AG10803 (cell line): Measurements from ENCODE around the gene ELOVL6.
"Not testable (repeated sequence)": the region's sequence is repeated elsewhere in the genome, so short reads cannot be mapped to it uniquely, and the experiment has no call there.

Experiments
- DNase-seq: peaks from one replicate; pipeline ENCODE4 v3.0.0; 2010; ENCODE audit warnings: low read depth
- H3K4me3 ChIP-seq: 2 replicates; pipeline ENCODE4 v1.5.1; 2011; ENCODE audit warnings: mild to moderate bottlenecking, low read length, control low read depth
- TF ChIP-seq, protein P1 (sequence below): conservative IDR thresholded peaks from 2 replicates; pipeline ENCODE4 v1.5.1; 2011; ENCODE audit warnings: mild to moderate bottlenecking, low read length, control low read depth, inconsistent platforms

The ELOVL6 gene

DNA sequence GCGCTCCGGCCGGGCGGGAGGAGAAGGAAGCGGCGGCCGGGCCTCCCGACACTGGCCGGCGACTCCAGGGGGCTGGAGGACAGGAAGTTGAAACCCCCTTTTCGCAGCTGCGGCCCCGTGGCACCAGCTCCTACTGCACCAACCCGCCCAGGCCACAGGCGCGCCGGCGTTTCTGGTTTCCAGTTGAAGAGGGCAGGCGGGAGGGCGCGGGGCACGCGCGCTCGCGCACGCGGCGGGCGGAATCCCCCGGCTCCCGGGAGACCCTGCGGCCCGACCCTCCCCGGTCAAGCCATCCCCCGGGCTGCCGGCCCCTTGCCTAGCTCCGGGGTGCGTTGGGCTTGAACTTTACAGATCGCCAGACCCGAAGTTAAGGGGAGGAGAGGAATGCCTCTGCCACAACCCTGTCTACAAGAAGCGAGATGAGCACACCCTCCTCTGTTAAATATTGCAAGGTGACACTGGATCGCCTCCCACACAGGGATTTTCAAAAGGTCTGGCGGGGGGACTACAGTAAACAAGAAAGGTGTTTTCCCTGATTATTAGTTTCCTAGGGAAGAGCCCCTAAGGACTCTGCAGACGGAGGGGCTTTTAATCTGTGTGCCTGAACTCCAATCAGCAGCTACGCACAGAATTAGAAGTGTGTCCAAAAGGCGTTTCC lies 1.4 kb downstream of the ELOVL6 start:
- H3K4me3 ChIP-seq = peak overlapping the region; percentile 80
- TF ChIP-seq, protein P1, sequence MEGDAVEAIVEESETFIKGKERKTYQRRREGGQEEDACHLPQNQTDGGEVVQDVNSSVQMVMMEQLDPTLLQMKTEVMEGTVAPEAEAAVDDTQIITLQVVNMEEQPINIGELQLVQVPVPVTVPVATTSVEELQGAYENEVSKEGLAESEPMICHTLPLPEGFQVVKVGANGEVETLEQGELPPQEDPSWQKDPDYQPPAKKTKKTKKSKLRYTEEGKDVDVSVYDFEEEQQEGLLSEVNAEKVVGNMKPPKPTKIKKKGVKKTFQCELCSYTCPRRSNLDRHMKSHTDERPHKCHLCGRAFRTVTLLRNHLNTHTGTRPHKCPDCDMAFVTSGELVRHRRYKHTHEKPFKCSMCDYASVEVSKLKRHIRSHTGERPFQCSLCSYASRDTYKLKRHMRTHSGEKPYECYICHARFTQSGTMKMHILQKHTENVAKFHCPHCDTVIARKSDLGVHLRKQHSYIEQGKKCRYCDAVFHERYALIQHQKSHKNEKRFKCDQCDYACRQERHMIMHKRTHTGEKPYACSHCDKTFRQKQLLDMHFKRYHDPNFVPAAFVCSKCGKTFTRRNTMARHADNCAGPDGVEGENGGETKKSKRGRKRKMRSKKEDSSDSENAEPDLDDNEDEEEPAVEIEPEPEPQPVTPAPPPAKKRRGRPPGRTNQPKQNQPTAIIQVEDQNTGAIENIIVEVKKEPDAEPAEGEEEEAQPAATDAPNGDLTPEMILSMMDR = no peak
- DNase-seq = peak; percentile 39

DNA sequence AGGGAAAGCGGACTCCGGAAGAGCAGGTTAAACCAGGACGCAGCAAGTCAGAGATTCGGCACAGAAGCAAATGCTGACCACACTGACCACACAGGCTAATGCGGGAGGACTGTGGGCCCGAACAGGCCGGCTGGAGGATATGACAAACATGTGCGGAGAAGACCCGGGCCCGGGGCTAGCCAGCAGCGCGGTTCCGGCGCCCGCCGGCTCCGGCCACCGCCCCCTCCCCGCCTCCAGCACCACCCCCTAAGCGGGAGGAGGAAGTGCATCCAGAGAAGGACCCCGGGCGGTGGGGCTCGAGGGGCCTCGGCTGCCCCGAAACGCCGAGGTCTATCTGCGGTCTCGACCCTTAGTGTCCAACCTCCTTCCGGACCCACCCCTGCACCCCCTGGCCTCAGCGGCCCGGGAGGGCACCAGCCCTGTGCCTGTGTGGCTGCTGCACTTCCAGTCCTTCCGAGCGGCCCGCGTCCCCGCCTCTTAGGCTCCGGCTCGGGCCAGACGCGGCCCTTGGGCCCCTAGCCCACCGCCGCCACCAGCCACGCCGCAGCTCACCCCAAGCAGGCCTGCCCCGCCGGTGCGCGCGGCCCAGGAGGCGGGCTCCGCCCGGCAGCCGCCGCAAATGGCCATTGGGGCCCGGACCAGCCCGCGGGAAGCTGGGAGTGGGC lies 2.1 kb downstream of the ELOVL6 start:
- peak overlapping the region; percentile 80 for H3K4me3 ChIP-seq
- DNase-seq = peak; percentile 28
- TF ChIP-seq, protein P1 = no peak

DNA sequence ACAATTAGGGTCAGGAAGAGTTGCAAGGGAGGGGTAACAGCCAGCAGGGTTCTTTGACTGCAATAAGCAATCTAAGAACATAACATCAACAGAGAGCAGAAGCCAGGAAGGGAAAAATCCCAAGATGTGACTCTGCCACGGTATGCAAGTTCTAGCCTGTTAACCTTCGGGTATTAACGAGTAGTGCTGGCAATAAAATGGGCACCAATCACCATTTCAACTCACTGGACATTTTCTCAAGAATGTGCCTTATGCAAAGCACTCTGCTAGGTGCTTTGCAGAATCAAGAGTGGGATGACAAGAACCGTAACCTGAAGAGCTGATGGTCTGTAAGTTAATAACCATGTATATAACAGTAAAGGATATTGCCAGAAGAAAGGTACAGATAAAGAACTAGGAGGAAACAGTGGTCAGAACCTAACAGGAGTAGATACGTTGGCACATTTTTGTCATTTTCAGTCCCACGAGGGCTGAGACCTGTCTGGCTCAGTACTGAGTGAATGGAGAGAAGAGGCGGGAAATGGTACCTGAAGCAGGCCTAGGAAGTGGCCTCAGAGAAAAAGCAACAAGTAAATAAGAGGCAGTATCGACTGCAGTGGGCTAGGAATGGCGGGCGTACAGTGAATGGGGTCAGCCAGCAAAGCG lies 2.7 kb downstream of the ELOVL6 start:
- DNase-seq = no peak
- H3K4me3 ChIP-seq = peak overlapping the region; percentile 80
- TF ChIP-seq, protein P1 = no peak

DNA sequence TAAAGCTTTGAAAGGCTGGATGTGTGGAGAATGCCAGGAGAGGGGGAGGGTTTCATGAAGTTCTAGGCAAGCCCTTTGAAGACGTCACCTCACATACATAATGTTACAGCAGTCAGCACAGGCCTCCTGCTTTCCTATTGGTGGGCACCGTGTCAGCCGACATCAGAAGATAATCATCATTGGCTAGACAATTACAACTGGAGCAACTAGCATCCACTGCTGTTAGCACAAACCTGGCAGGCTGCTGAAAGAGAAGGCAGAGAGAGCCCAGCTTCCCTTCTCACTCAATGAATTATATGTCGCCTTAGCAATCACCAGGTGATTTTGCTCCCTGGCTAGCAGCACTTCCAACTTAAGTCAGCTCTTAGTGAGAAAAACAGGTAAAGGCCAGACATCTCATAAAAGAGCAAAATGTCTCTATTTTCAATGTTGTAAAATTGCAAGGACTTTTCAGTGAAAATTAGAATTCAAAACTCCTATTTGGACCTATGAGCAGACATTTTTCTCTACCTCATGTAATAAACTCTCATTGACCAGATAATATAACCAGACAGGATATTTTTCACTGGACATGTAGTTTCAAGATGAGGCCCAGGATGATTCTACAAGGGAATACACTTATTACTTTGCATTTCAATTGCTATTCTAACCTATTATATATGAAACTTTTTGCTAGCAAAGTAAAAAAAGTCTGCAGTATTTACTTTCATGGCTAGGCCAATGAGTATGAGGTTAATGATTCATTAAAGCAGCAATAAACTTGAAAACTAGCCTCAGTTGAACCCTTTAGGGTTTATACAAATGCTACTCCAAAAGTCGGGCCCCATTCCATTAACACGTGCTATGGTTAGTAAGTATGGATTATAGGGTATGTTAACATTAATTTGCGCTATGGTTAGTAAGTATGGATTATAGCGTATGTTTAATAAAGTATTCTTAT lies 4.3 kb downstream of the ELOVL6 start:
- TF ChIP-seq, protein P1 = no peak
- DNase-seq = peak; percentile 82
- no peak overlapping the region for H3K4me3 ChIP-seq

DNA sequence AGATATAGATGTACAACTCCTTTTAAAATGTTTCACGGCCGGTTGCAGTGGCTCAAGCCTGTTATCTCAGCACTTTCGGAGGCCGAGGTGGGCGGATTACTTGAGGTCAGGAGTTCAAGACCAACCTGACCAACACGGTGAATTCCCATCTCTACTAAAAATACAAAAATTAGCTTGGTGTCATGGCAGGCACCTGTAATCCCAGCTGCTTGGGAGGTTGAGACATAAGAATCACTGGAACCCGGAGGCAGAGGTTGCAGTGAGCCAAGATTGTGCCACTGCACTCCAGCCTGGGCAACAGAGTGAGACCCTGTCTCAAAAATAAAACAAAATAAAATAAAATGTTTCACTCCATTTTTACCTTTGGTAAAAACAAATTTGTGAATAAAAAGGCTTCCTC lies 5.1 kb downstream of the ELOVL6 start:
- DNase-seq, H3K4me3 ChIP-seq: not testable (repeated sequence)

DNA sequence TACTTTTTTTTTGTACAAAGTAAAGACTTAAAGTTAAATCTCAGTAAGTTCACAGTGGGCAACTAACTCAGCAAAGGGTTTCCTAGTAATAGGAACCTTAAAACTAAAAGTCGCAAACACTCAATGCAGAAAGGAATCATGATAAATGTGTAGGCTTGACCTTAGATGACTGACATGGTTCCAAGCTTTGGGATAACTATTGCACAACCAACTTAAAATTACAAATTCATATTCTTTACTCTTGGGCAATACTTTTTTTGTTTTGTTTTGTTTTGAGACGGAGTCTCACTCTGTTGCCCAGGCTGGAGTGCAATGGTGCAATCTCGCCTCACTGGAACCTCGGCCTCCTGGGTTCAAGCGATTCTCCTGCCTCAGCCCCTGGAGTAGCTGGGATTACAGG lies 8.2 kb downstream of the ELOVL6 start:
- no peak overlapping the region for H3K4me3 ChIP-seq
- DNase-seq = no peak
- TF ChIP-seq, protein P1 = no peak

DNA sequence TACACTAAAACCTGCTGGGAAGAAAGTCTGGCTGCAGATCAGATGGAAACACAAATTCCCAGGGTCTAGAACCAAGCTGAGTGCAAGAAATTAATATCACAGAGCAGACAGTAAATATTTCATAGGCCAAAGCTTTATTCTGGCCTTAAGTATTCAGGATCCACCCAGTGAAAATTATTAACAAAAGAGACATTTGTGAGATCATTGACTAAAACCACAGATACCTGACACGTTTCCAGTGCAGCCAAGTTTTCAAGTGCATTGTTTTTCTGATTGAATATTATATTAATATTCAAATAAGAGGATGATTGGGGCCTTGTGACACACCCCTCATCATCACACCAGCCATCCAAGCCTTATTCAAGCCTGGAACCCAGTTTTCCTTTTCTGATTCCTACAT lies 10.3 kb downstream of the ELOVL6 start:
- DNase-seq = no peak
- no peak overlapping the region for H3K4me3 ChIP-seq
- TF ChIP-seq, protein P1 = no peak
